GM21528 (cell line): ENCODE results near the gene CSN3.
"Not testable (repeated sequence)": the region's sequence is repeated elsewhere in the genome, so short reads cannot be mapped to it uniquely, and the experiment has no call there.

Experiments
- ATAC-seq: cut with Tn5 transposase; IDR thresholded peaks from one replicate; pipeline ENCODE4 v1.9.1; 2021; ENCODE audit warnings: mild to moderate bottlenecking, moderate library complexity; ENCODE audit not compliant: unreplicated experiment, low FRiP score

The CSN3 gene

GRCh38 chr4:70242297-70242696 is at the start of gene CSN3:
Gene CSN3, plus strand, starts transcription at chr4:70242597. Its CDS starts 2,223 bp downstream, at chr4:70244820.
- ATAC-seq: not testable (repeated sequence)

- ATAC-seq: no peak
These were observed 49.5 kb upstream of the CSN3 start for GRCh38 chr4:70192895-70193294.

- ATAC-seq: no peak
These were observed 47.0 kb upstream of the CSN3 start, which contains the start of gene ODAM for GRCh38 chr4:70195425-70195824. Gene ODAM, plus strand, starts transcription at chr4:70195725. Its CDS starts 819 bp downstream, at chr4:70196544.

- ATAC-seq: no peak
These were observed 45.5 kb upstream of the CSN3 start for GRCh38 chr4:70196857-70197256.

- ATAC-seq: no peak
These were observed 44.6 kb upstream of the CSN3 start for GRCh38 chr4:70197842-70198241.

- ATAC-seq: no peak
These were observed 38.8 kb upstream of the CSN3 start for GRCh38 chr4:70203601-70204000.

- ATAC-seq: not testable (repeated sequence)
These were observed 29.6 kb upstream of the CSN3 start for GRCh38 chr4:70212752-70213151.

- ATAC-seq: not testable (repeated sequence)
These were observed 26.3 kb upstream of the CSN3 start for GRCh38 chr4:70216109-70216508.

- ATAC-seq: not testable (repeated sequence)
These were observed 25.8 kb upstream of the CSN3 start for GRCh38 chr4:70216550-70216949.

- not testable (repeated sequence) for ATAC-seq
These were observed 21.0 kb upstream of the CSN3 start for GRCh38 chr4:70221389-70221788.

- not testable (repeated sequence) for ATAC-seq
These were observed 20.6 kb upstream of the CSN3 start for GRCh38 chr4:70221818-70222217.

GRCh38 chr4:70225824-70226223 is 16.6 kb upstream of the CSN3 start, which contains the start of gene FDCSP:
Gene FDCSP, plus strand, starts transcription at chr4:70226124. Its CDS starts 5,071 bp downstream, at chr4:70231195.
- no peak for ATAC-seq

- no peak for ATAC-seq
These were observed 6.3 kb upstream of the CSN3 start for GRCh38 chr4:70236125-70236524.

- no peak for ATAC-seq
These were observed 3.1 kb upstream of the CSN3 start for GRCh38 chr4:70239131-70239883.

GRCh38 chr4:70239884-70240591 is 2.4 kb upstream of the CSN3 start:
- ATAC-seq: no peak

GRCh38 chr4:70243091-70243490 is 694 bp downstream of the CSN3 start:
- ATAC-seq: no peak

- ATAC-seq: no peak
These were observed 9.0 kb downstream of the CSN3 start for GRCh38 chr4:70251250-70251944.

GRCh38 chr4:70251945-70252277 is 9.5 kb downstream of the CSN3 start:
- ATAC-seq: no peak

GRCh38 chr4:70269674-70270073 is 27.3 kb downstream of the CSN3 start:
- ATAC-seq: no peak

- no peak for ATAC-seq
These were observed 34.7 kb downstream of the CSN3 start for GRCh38 chr4:70277121-70277520.

GRCh38 chr4:70280567-70280966 is 38.2 kb downstream of the CSN3 start:
- no peak for ATAC-seq
